Neural crest cell (in vitro differentiated cells): ENCODE measurements around the gene RASGRP4. TPM values are rescaled to one million over a fixed set of nuclear protein-coding genes. Genes with fewer than 3 reads are reported as not detected.

ENCODE experiments used
- DNase-seq: peaks from one replicate; pipeline ENCODE4 v3.0.0; 2021; ENCODE audit warnings: low read depth, mixed read lengths, low spot score
- H3K27ac Mint-ChIP-seq: one replicate; pipeline ENCODE4 v1.8.0; 2021; ENCODE audit warnings: mild to moderate bottlenecking, mixed read lengths; ENCODE audit not compliant: unreplicated experiment
- H3K27me3 Mint-ChIP-seq: 2 replicates; pipeline ENCODE4 v1.8.0; 2021; ENCODE audit warnings: low read depth, mild to moderate bottlenecking, mixed read lengths
- H3K36me3 Mint-ChIP-seq: 2 replicates; pipeline ENCODE4 v1.8.0; 2021; ENCODE audit warnings: low read depth, mild to moderate bottlenecking, mixed read lengths
- H3K4me1 Mint-ChIP-seq: 2 replicates; pipeline ENCODE4 v1.8.0; 2021; ENCODE audit warnings: mixed read lengths
- H3K4me3 Mint-ChIP-seq: one replicate; pipeline ENCODE4 v1.8.0; 2021; ENCODE audit warnings: mild to moderate bottlenecking, mixed read lengths
- H3K9me3 Mint-ChIP-seq: 2 replicates; pipeline ENCODE4 v1.8.0; 2021; ENCODE audit warnings: mixed read lengths
- CTCF ChIP-seq: fragments of 200-600 bp; sonication (generic); conservative IDR thresholded peaks from 2 replicates; pipeline ENCODE4 v1.5.0; 2021; ENCODE audit warnings: antibody characterized with exemption, mild to moderate bottlenecking
- total RNA-seq: library from RNA; stranded (reverse); gene quantifications from 2 replicates; pipeline ENCODE4 v1.2.1, GENCODE V29; 2021

The RASGRP4 gene
- total RNA-seq, 1 donor from 2014 or later = 0.58 TPM

GRCh38 chr19:38385057-38385803 lies 40.8 kb downstream of the RASGRP4 start:
- no peak for DNase-seq
- peaks cover 9% of the 10 kb centered on the region for H3K36me3 Mint-ChIP-seq
- peak overlapping the region; percentile 64 for H3K4me3 Mint-ChIP-seq
- TF ChIP-seq CTCF = no peak
- H3K27me3 Mint-ChIP-seq = peaks cover 4% of the 10 kb centered on the region
- peaks cover 20% of the 10 kb centered on the region for H3K4me1 Mint-ChIP-seq
- H3K9me3 Mint-ChIP-seq = no peaks in the 10 kb centered on the region
- H3K27ac Mint-ChIP-seq = no peak overlapping the region

GRCh38 chr19:38384209-38385027 lies 41.6 kb downstream of the RASGRP4 start:
- Mint-ChIP-seq H3K4me3 (peak overlapping the region; percentile 64), H3K36me3 (peaks cover 11% of the 10 kb centered on the region), H3K27me3 (peaks cover 4% of the 10 kb centered on the region), H3K27ac (no peak overlapping the region), H3K9me3 (no peaks in the 10 kb centered on the region), H3K4me1 (peaks cover 12% of the 10 kb centered on the region)
- peak; percentile 23 for TF ChIP-seq CTCF
- DNase-seq = no peak

GRCh38 chr19:38383743-38384142 lies 42.3 kb downstream of the RASGRP4 start:
- Mint-ChIP-seq H3K27ac (no peak overlapping the region), H3K9me3 (no peaks in the 10 kb centered on the region), H3K36me3 (peaks cover 15% of the 10 kb centered on the region), H3K4me3 (no peak overlapping the region), H3K4me1 (peaks cover 10% of the 10 kb centered on the region), H3K27me3 (peaks cover 4% of the 10 kb centered on the region)
- TF ChIP-seq CTCF = no peak
- no peak for DNase-seq

DNA sequence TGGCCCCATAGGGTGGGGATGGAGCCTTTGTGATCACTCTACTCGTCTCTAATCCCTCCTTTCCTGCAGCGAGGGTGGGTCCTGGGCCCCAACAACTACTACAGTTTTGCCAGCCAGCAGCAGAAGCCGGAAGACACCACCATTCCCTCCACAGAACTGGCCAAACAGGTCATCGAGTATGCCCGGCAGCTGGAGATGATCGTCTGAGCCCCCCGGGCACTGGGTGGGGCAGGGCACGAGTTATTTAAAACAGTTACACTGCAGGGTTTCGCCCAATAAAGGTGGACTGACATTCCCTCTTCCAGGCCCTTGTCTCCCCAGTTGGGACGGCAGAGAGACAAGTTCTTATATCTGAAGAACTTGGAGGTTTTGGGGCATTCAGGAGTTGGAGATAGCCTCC lies 42.8 kb downstream of the RASGRP4 start:
- Mint-ChIP-seq H3K9me3 (no peaks in the 10 kb centered on the region), H3K27me3 (peaks cover 3% of the 10 kb centered on the region), H3K27ac (peak overlapping the region; percentile 67), H3K4me3 (no peak overlapping the region), H3K36me3 (peaks cover 15% of the 10 kb centered on the region), H3K4me1 (peaks cover 9% of the 10 kb centered on the region)
- no peak for DNase-seq
- TF ChIP-seq CTCF = no peak

DNA sequence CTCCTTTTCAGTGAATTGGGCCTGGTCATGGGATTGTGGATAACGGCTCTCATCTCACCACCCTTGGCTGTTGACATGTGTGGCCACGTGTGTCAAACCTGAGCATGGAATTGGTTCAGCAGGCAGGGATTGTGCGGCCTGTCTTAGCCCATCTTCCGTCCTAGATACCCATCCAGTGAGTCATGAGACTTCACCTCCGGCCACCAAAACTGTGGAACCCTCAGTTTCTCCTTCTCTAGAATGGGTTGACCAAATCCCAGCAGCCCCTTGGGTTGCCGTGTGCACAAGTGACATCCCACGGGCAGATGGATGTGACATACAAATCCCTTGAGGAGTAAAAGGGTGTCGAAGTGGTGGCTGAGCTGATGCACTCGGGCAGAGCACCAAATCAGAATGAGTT lies 44.9 kb downstream of the RASGRP4 start:
- peaks cover 2% of the 10 kb centered on the region for H3K4me1 Mint-ChIP-seq
- no peaks in the 10 kb centered on the region for H3K27me3 Mint-ChIP-seq
- H3K9me3 Mint-ChIP-seq = no peaks in the 10 kb centered on the region
- TF ChIP-seq CTCF = no peak
- H3K27ac Mint-ChIP-seq = no peak overlapping the region
- H3K4me3 Mint-ChIP-seq = peak overlapping the region; percentile 27
- H3K36me3 Mint-ChIP-seq = peaks cover 9% of the 10 kb centered on the region
- no peak for DNase-seq
